NCI-H2029 (cell line): ENCODE measurements around the gene ZXDC.

Experiments
- DNase-seq: peaks from one replicate; lab custom pipeline; 2025; lab: John Stamatoyannopoulos, UW

ZXDC gene, protein sequence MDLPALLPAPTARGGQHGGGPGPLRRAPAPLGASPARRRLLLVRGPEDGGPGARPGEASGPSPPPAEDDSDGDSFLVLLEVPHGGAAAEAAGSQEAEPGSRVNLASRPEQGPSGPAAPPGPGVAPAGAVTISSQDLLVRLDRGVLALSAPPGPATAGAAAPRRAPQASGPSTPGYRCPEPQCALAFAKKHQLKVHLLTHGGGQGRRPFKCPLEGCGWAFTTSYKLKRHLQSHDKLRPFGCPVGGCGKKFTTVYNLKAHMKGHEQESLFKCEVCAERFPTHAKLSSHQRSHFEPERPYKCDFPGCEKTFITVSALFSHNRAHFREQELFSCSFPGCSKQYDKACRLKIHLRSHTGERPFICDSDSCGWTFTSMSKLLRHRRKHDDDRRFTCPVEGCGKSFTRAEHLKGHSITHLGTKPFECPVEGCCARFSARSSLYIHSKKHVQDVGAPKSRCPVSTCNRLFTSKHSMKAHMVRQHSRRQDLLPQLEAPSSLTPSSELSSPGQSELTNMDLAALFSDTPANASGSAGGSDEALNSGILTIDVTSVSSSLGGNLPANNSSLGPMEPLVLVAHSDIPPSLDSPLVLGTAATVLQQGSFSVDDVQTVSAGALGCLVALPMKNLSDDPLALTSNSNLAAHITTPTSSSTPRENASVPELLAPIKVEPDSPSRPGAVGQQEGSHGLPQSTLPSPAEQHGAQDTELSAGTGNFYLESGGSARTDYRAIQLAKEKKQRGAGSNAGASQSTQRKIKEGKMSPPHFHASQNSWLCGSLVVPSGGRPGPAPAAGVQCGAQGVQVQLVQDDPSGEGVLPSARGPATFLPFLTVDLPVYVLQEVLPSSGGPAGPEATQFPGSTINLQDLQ

DNA sequence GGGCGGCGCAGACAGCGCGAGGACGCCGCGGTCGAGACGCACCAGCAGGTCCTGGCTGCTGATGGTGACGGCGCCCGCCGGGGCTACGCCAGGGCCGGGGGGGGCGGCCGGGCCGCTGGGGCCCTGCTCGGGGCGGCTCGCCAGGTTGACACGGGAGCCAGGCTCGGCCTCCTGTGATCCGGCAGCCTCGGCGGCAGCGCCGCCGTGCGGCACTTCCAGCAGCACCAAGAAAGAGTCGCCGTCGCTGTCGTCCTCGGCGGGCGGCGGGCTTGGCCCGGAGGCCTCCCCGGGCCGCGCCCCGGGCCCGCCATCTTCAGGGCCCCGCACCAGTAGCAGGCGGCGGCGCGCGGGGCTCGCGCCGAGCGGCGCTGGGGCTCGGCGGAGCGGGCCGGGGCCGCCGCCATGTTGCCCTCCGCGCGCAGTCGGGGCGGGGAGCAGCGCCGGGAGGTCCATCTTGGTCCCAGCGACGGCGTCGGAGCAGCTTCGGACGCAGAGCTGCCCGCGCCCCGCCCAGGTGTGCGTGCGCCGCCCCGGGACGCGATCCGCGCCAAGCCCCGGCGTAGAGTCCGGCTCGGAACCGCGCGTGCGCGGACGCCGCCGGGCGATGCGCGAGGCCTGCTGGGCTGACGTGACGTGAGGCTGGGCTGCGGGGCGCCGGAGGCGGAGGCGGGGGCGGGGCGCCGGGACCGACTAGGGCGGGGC lies at the start of gene ZXDC:
Gene ZXDC, minus strand, starts transcription at position 479 of the 702 bp plus-strand sequence. Its CDS starts 26 bp downstream, at position 453.
- peak; percentile 84 for DNase-seq

DNA sequence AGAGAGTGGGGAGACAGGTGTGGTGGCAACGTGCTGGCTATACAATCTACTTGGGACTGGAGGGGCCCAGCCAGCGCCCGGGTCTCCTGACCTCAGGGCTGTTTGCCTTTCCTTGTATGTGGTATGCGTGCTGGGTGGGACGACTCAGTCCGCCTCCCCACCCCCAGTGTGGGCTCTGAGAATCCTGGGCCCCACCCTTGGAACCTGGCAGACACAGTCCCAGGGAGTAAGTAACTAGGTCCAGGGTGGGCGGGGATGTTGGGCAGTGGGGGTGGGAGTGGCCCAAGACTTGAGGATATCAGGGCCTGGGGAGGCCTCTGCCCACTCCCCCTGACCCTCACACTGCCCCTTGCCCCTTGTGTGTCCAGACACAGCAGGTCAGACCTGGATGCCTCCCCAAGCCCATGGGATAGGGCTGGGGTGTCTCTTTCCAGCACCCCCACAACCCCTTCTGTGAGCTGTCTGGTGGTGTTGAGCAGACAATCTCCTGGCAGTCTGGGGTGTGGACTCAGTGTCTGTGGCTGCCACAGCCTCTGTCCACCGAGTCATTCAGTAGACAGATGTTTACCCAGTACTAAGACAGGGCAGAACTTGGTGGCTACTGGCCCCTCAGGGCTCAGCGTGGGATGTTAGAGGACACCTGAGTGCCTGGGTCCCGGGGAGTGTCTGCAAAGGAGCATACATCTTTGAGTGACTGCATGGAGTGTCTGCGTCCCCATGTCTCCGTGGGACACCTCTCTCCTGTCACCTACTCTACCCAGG lies 49.6 kb upstream of the ZXDC start:
- no peak for DNase-seq

DNA sequence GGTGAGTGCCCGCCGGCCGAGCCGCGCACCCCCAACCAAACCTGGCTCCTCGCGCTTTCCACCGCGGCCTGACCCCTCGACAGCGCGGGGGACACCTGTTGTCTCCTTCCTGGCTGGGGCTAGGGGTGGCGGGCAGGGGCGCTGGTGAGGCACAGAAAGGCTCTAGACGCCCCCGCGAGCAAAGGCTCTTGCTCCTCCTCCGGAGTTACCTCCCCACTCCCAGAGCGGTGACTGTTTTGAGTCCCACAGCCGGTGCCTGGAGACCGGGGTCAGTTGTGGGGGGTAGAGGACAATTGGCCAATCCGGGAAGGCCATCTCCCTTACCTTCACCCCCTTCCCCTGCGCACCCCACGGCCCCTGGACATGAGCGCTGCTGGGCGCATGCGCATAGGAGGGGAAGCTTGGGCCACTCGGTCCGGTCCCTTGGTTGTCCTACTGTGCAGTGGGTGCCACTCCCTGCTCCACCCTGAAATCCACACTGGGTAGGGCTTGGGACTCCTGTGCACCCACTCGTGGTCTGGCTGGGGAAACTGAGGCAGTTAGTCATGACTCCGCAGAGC lies 48.8 kb upstream of the ZXDC start:
- DNase-seq: no peak

DNA sequence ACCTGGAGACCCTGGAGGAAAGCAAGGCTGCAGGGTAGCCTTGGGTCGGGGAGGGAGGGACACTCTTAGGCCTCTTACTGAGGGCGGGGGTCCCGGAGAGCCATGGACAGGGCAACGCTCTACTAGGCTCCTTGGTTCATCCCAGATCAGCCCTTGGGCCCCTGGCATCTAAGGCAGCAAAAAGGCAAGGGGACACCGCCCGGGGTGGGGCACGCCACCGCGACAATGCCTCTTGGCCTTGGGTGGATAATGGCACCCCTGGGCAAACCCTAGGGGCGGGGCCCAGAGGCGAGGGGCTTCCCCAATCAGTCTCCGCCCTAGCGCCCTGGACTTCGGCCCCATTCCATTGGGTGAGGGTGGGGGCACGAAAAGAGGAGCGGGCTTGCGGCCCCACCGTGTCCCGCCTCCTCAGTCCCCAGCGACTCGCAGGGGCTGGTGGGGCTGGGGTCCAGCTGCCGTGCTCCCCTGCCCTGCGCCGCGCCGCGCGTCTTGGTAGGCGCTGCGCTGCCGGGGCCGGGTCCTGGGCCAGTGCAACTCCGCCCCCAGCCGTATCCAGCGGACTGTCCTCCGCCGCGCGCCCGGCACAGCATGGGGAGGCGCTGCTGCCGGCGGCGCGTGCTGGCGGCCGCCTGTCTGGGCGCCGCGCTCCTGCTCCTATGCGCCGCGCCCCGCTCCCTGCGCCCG lies 48.2 kb upstream of the ZXDC start, which contains the start of gene CHST13:
Gene CHST13, plus strand, starts transcription at position 411 of the 684 bp plus-strand sequence. Its CDS starts 178 bp downstream, at position 589.
- DNase-seq: no peak

DNA sequence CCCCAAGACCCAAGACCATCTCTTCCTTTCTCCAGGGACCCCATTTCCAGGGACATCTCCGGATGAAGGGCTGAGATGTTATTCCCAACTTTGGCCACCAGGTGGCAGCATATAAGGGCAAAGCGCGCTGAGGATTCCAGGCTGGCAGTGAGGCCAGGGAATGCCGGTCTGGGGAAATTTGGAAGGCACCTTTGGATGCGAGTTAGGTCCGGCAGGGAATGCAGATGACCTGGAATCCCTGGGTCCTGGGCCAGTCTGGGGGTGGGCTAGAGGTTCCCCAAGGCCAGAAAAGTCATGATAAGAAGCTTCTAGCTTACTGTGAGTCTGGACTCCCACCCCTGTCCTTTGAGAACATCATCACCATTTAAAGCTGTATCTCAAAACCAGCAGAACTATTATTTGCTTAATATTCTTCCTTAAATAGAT lies 46.7 kb upstream of the ZXDC start:
- no peak for DNase-seq

DNA sequence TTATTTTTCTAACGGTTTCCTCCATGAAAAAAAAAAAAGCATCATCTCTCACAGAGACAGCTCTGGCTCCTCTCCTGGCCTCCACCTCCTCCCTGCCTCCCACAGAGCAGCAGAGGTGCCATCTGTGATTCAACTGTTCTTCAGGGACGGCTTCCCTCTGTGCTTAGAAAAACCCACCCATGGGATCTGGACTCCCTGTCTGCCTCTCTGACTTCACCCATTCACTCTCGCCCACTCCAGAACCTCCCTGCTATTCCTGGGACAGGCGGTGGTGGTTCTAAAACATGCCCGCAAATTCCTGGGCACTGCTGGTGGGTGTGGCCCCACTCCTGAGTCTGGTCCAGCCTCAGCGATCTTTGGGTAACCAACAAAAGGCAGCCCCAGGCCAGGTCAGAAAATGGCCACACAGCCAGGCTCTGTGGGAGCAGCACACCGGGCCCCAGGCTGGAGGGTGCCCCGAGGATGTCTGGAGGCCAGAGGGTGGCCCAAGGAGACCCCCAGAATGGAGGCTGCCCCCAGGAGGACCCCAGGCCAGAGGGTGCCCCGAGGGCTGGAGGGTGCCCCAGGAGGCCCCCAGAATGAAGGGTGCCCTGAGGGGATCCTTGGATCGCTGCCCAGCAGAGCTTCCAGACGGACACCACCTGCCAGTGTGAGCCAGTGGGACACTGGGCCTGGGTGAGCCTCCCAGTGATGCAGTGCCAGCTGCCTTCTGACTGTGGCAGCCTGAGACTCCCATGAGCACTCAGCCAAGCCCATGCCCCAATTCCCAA lies 45.6 kb upstream of the ZXDC start:
- DNase-seq: no peak

DNA sequence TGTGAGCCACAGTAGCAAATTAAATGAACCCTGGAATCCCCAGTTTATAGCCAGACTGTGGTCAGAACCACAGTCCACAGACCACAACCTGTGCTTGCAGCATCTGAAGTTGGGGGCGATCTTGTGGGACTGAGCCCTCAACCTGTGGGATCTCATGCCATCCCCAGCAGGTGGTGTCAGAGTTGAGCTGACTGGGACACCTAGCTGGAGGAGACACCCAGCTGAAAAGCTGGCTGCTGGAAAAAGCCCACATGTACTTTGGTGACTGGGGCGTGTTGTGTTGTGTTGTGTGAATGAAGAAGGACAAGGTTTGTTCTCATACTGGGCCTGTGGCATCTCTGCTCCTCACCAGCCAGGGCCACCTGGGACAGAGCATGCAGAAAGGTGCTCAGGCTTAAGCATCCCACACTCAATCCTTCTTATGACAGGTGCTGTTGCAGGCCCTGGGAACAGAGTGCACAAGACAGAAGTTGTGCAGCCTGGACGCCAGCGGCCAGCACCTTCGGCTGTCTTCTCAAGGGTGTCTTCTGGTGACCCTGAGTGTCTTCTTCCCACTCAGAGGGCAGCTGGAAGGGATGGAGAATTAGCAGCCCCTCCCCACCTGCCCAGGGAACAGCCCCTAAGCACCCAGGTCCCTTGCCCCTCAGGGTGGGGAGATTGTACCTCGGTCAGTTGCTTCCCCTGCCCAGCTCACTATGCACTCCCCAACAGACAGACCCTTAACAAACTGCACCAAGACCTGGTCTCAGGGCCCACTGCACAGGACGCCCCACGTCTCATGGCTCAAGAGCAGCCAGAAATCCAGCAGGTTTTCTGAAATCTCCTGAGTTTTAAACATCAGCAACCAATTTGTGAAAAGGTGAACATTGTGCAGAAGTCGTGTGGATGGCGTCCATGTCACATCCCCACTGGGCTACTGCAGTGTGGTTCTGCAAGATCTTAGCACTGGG lies 44.1 kb upstream of the ZXDC start:
- DNase-seq: no peak

DNA sequence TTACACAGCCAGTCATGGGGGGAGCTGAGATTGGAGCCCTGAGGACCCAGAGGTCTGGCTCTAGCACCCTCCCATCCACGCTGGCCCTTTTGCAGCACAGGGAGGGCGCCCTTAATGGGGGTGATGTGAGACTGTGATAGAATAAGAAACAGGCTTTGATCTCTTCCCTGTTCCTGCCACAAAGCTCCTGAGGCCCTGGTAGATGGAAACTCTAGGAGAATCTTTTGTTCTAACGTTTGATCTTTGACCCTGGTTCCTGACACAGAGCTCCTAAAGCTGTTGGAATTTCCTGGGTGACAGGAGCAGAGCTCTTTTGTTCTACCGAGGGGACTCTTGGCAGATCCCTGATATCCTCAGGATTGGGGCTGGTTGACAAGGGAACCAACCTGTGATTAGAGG lies 43.1 kb upstream of the ZXDC start:
- DNase-seq: no peak

DNA sequence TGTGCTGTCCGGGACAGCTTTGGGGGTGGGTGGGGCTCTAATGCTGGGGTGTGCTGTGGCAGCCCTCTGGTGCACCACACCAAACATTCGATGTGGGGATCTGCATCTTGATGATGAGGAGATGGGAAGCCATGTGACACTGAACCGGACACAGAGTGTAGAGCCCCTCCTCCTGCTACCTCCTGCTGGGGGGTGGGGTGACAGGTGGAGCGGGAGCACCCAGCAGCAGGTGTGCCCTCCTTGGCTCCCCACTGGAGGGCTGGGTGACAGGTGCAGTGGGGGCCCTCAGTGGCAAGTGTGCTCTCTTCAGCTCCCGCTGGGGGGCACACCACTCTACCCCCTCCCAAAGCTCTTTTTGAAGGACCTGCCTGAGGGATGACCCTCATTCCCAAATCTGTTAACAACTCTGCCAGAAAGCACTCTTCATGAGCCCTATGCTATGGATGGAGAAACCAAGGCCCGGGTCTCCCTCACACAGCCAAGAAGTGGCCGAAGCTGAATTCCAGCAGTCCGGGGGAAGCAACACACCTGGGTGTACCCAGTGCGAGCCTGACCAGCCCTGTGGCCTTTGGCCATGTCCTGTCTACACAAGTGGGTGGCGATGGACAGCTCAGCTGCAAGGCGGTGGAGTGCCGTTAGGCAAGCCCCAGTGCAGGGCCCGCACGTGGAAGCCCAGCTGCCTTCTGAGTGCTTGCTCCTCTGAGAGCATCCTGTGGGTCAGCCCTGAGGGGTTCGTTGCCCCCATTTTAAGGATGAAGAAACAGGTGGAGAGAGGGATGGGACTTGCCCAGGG lies 42.5 kb upstream of the ZXDC start:
- no peak for DNase-seq

DNA sequence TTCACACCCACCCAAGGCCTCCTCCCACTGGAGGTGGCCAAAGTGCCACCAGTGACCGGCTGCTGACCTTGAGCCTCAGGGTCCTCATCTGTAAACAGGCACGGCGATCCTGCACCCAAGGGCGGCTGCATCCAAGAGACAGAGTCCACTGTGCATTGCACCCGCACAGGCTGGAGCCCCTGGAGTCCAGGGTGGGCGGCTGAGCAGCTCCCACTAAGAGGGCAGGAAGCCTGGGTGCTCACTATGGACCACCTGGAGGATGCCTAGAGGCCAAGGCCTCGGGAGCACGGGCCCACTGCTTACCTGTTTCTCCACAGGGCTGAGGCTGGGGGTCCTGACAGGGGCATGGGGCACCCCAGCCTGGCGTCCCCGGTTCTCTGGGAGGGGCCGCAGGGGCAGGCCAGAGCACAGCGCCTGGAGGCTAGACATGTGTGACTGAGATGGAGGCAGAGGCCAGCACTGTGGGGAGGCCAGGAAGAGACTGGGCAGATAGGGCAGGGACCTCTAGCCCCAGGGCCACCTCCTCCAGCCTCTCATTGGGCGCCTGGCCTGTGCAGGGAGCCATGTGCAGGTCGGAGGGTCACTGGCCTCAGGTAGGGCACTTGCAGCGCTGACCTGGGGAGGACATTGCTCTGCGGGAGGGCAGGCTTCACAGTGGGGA lies 41.7 kb upstream of the ZXDC start, which contains the start of gene UROC1:
Gene UROC1, minus strand, starts transcription at position 483 of the 661 bp plus-strand sequence. Its CDS starts 54 bp downstream, at position 429.
- DNase-seq: no peak

DNA sequence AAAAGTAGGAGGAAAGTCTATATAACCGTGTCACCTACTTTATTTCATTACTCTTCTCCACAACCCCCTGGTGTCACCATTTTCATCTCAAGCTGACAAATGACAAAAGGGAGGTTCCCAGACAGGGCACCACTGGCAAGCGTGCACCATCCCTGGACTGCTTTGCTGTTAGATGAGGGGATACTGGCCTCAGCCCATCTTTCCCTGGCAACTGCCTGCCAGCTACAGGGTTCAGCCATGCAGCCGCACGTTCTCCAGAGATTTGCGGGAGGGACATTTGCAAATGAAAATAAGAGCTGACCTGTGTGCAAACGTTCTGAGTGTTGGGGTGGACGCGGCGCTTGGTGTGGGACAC lies 41.2 kb upstream of the ZXDC start:
- DNase-seq: no peak

DNA sequence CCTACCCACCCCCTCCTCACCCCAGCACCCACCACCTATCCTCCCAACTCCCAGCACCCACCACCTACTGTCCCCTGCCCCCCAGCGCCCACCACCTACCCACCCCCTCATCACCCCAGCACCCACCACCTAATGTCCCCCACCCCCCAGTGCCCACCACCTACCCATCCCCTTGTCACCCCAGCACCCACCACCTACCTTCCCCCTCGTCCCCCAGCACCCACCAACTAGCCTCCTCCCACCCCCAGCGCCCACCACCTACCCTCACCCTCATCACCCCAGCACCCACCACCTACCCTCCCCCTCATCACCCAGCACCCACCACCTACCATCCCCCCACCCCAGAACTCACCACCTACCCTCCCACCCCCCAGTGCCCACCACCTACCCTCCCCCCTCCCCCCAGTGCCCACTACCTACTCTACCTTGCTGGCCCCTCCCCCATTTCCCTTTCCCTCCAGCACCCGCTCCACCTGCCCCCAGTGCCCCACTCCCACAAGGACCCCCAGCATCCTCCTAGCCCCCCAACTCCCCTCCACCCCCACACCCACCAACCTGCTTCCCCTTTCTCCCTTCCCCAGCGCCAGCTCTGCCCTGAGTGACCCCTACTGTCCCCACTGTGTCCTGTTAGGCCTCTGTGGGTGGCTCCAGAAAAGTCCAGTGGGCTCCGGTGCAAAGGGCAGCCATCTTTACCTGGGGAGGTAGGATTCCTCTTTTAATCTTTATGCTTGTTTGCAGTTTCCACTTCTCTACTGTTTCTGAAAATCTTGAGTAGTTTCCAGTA lies 40.7 kb upstream of the ZXDC start:
- no peak for DNase-seq

DNA sequence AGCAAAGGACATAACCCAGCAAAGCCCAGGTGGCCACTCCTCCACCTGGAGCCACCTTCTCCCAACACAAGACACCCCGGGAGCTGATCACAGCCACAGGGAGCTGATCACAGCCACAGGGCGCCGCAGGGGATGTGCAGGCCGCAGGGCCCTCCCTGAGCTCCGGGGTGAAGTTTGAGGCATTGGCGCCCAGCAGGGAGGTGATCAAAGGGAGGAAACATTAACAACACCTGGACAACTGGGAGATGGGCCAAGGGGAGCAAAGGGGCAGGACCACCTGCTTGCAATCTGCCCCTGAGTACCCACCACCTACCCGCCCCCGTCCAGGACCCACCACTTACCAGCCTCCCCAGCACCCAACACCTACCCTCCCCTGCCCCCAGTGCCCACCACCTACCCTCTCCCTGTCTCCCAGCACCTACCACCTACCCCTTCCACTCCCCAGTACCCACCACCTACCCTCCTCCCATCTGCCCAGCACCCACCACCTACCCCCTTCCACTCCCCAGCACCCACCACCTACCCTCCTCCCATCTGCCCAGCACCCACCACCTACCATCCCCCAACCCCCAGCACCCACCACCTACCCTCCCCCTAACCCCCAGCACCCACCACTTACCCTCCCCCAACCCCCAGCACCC lies 39.5 kb upstream of the ZXDC start:
- DNase-seq: no peak

DNA sequence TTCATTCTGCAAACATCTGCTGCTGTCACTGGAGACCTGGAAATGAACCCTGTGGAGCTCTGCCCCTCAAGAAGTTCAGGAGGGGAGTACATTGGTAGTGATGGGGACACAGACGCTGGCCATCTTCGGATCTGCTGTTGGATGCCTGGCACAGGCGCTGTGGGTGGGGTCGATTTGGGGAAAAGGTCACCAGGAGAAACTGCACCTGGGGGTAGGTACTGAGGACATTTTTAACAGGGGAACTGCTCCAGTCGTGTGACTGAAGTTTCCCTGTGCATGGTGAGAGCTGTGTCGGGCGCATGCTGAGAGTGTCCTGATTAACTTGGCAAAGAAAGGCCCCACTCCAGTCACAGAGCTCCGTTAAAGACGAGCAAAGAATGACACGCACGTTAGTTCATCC lies 38.5 kb upstream of the ZXDC start:
- DNase-seq: no peak

DNA sequence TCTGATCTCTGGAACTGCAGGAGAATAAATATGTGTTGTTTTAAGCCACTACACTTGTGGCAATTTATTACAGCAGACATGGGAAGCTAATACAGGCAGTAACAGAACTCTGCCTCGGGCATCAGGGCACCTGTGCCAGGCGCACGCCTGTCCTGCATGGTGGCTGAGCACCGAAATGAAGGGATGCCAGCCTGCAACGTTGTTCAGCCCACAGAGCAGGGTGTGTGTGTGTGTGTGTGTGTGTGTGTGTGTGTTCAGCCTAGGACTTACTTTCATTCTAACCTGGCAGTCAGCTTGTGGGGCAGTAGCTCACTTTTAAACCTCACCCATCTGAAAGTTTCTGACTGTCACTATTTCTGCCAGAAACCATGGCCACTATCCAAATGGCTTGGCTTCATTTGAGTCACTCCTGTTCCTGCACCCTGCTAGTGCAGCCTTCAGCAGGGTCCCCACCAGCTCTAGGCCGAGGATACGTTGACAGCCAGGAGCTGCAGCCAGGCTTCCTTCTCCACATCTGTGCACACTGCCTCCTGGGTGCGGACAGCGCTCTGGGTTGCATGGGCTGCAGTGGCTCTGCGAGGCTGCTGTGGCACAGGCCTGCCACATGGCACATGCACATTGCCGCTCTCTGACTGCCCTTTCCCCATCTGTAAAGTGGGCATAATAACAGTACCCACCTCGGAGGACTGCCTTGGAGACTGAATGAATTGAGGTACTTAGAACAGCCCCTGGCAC lies 37.4 kb upstream of the ZXDC start:
- DNase-seq: no peak
